Prostate gland (tissue), 2 donors: Measurements from ENCODE around the gene CCDC124.

ENCODE experiments used
- POLR2A ChIP-seq: fragments of 450-650 bp; IDR thresholded peaks from one replicate; pipeline ENCODE4 v1.6.1; 2016; ENCODE audit warnings: antibody characterized with exemption, mild to moderate bottlenecking
- TF ChIP-seq, protein P1 (sequence below), 4 experiments: fragments of 200-600 bp in 2 of 4; fragments of 450-650 bp in 2 of 4; sonication (generic) in 2 of 4; IDR thresholded peaks; 1 replicate in 3 of 4; 2 replicates in 1 of 4; pipeline ENCODE4 v1.5.1; 2016 to 2019; ENCODE audit warnings: antibody characterized with exemption in 4 of 4, mild to moderate bottlenecking in 2 of 4, moderate library complexity in 2 of 4

DNA sequence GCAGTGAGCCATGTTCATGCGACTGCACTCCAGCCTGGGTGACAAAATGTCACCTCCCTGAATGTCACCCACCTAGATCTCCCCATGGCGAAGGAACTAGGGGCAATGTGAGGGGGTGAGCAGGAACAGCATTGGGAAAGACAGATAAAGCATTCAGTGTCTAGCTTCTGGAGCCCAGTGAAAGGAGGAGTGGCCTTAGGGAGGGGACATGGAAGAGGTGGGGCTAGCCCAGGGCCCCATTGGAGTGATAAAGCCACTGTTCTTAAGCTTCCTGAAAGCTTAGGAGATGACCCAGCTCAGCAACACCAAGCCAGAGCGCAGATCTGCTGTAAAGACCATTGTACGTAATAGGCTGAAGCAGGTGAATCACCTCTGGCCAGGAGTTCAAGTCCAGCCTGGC, 21.1 kb downstream of the CCDC124 start:
- TF ChIP-seq POLR2A = no peak
- TF ChIP-seq, protein P1, sequence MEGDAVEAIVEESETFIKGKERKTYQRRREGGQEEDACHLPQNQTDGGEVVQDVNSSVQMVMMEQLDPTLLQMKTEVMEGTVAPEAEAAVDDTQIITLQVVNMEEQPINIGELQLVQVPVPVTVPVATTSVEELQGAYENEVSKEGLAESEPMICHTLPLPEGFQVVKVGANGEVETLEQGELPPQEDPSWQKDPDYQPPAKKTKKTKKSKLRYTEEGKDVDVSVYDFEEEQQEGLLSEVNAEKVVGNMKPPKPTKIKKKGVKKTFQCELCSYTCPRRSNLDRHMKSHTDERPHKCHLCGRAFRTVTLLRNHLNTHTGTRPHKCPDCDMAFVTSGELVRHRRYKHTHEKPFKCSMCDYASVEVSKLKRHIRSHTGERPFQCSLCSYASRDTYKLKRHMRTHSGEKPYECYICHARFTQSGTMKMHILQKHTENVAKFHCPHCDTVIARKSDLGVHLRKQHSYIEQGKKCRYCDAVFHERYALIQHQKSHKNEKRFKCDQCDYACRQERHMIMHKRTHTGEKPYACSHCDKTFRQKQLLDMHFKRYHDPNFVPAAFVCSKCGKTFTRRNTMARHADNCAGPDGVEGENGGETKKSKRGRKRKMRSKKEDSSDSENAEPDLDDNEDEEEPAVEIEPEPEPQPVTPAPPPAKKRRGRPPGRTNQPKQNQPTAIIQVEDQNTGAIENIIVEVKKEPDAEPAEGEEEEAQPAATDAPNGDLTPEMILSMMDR (IDR thresholded peaks at IDR 0.05) = no peak
